ENCODE results near the gene SLC7A7. TPM values are rescaled to one million over a fixed set of nuclear protein-coding genes. Genes with fewer than 3 reads are reported as not detected.
"Not testable (repeated sequence)": the region's sequence is repeated elsewhere in the genome, so short reads cannot be mapped to it uniquely, and the experiment has no call there.

SLC7A7 gene
- total RNA-seq, 1 experiment from 2014 or later: 5.9 TPM

DNA sequence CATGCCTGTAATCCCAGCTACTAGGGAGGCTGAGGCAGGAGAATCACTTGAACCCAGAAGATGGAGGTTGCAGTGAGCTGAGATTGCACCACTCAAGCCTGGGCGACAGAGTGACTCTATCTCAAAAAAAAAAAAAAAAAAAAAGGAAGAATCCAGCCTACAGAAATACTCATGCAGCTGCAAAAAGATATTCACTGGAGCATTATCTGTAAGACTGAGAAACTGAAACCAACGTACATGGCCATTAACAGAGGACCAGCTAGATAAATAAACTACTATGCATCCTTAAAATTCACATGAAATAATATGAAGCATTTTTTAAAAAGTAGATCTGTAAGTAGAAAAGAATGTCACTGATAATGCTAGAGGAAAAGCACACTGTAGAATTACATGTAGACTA lies 3.5 kb downstream of the SLC7A7 start:
- H4K20me1 ChIP-seq (ENCODE audit: insufficient read depth): no peaks in the 10 kb centered on the region
- no peak overlapping the region for H3K4me2 ChIP-seq
- TF ChIP-seq EZH2 (IDR thresholded peaks at IDR 0.05; ENCODE audit: low read depth): no peak
- TF ChIP-seq, protein P1, sequence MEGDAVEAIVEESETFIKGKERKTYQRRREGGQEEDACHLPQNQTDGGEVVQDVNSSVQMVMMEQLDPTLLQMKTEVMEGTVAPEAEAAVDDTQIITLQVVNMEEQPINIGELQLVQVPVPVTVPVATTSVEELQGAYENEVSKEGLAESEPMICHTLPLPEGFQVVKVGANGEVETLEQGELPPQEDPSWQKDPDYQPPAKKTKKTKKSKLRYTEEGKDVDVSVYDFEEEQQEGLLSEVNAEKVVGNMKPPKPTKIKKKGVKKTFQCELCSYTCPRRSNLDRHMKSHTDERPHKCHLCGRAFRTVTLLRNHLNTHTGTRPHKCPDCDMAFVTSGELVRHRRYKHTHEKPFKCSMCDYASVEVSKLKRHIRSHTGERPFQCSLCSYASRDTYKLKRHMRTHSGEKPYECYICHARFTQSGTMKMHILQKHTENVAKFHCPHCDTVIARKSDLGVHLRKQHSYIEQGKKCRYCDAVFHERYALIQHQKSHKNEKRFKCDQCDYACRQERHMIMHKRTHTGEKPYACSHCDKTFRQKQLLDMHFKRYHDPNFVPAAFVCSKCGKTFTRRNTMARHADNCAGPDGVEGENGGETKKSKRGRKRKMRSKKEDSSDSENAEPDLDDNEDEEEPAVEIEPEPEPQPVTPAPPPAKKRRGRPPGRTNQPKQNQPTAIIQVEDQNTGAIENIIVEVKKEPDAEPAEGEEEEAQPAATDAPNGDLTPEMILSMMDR (conservative IDR thresholded peaks at IDR 0.05): no peak
- DNase-seq: no peak
- no peak overlapping the region for H3K4me3 ChIP-seq
- no peaks in the 10 kb centered on the region for H3K9me2 ChIP-seq (ENCODE audit: insufficient read depth)
- no peaks in the 10 kb centered on the region for H3K36me3 ChIP-seq (ENCODE audit: low read depth)
- H3K9me3 ChIP-seq (ENCODE audit: insufficient read depth, low read depth): no peaks in the 10 kb centered on the region
- peaks cover 22% of the 10 kb centered on the region for H3K4me1 ChIP-seq (replicated peaks; ENCODE audit: insufficient read depth)
- POLR2A ChIA-PET (ENCODE audit: unreplicated experiment): no interaction called here
- intact Hi-C loops (cut with micrococcal nuclease; ENCODE audit: unreplicated experiment): no loop called here
- no peak overlapping the region for H3K27ac ChIP-seq
- no peaks in the 10 kb centered on the region for H3K79me2 ChIP-seq (ENCODE audit: low read depth)
- H3F3A ChIP-seq (ENCODE audit: insufficient read depth, low read depth): peaks cover 5% of the 10 kb centered on the region; the same call in 1 of the 2 replicates
- CTCF ChIA-PET: interaction anchor here (0.5 to 0.6 kb wide), 2 partner anchors 40 to 46 kb away, joined by 3 read pairs; partner anchors contain the start of gene OXA1L
- no TSS peak for BruUV-seq (replicated peaks)
- no peaks in the 10 kb centered on the region for H3K27me3 ChIP-seq (ENCODE audit: insufficient read depth, low read depth)
- H2AFZ ChIP-seq: no peak overlapping the region

DNA sequence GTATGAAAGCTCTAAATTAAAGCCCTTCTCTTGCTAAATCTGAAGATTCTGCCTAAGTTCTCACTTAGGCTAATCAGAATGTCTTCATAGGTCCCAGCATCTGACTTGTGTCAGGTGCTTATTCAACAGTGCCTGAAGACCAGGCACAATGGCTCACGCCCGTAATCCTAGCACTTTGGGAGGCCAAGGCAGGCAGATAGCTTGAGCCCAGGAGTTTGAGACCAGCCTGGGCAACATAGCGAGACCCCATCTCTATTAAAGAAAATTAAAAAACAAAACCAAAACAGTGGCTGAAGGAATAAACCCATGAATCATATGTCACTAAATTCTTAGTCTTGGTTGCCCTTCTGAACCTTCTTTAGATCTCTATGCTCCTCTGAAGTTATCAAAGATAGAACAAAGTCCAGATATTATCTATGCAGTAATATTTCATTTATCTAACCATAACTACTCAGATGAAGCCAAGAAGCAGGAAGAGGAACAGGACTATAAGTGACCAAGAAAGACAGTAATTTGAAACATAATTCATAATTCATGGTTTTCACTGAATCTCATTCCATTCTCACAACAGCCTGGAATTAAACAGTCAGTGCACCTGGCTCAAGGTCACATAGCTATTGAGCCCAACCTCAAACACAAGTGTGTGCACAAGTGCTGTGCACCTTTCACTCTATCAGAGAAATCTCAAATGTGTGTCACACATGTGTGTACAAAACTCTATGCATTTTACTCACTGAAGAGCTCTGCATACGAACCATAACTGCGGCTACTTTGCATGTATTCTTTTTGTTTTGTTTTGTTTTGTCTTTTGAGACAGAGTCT lies 6.6 kb downstream of the SLC7A7 start:
- ChIA-PET CTCF (no interaction called here), POLR2A (ENCODE audit: unreplicated experiment) (interaction anchor here (0.7 kb wide), 1 partner anchor 511 kb away, joined by 9 read pairs; no protein-coding TSS in a partner anchor)
- Histone ChIP-seq H3F3A (ENCODE audit: insufficient read depth, low read depth) (peaks cover 5% of the 10 kb centered on the region; the same call in 1 of the 2 replicates), H4K20me1 (ENCODE audit: insufficient read depth) (no peaks in the 10 kb centered on the region), H3K27ac (no peak overlapping the region), H3K9me3 (ENCODE audit: insufficient read depth, low read depth) (no peaks in the 10 kb centered on the region), H3K36me3 (ENCODE audit: low read depth) (no peaks in the 10 kb centered on the region), H3K4me1 (replicated peaks; ENCODE audit: insufficient read depth) (peaks cover 19% of the 10 kb centered on the region), H2AFZ (no peak overlapping the region), H3K4me3 (no peak overlapping the region), H3K79me2 (ENCODE audit: low read depth) (no peaks in the 10 kb centered on the region), H3K4me2 (no peak overlapping the region), H3K27me3 (ENCODE audit: insufficient read depth, low read depth) (no peaks in the 10 kb centered on the region), H3K9me2 (ENCODE audit: insufficient read depth) (no peaks in the 10 kb centered on the region)
- BruUV-seq (replicated peaks): no TSS peak
- no peak for TF ChIP-seq EZH2 (IDR thresholded peaks at IDR 0.05; ENCODE audit: low read depth)
- TF ChIP-seq, protein P1 (conservative IDR thresholded peaks at IDR 0.05): no peak
- intact Hi-C loops (cut with micrococcal nuclease; ENCODE audit: unreplicated experiment): no loop called here
- DNase-seq: no peak

DNA sequence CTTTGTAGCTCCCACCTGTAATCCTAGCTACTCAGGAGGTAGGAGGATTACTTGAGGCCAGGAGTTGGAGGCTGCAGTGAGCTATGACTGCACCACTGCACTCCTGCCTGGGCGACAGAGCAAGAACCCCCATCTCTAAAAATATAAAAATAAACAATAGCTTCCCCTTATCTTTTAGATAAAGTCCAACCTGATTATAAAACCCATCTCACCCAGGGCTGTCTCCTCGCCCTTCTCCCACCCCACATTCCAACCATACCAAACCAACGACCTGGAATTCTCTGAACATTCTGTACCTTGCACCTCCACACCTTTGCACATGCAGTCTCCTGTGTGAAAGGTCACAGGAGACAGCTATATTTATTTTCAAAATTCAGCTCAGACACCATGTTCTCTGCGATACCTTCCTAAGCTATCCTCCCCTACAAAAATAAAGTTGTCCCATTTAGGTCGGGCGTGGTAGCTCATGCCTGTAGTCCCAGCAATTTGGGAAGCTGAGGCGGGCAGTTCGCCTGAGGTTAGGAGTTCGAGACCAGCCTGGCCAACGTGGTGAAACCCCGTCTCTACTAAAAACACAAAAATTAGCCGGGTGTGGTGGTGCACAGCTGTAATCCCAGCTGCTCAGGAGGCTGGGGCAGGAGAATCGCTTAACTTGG lies 7.7 kb downstream of the SLC7A7 start:
- no peaks in the 10 kb centered on the region for H3K9me2 ChIP-seq (ENCODE audit: insufficient read depth)
- TF ChIP-seq, protein P1 (conservative IDR thresholded peaks at IDR 0.05): no peak
- no peak for TF ChIP-seq EZH2 (IDR thresholded peaks at IDR 0.05; ENCODE audit: low read depth)
- no TSS peak for BruUV-seq (replicated peaks)
- H3K36me3 ChIP-seq (ENCODE audit: low read depth): no peaks in the 10 kb centered on the region
- H3F3A ChIP-seq (ENCODE audit: insufficient read depth, low read depth): peaks cover 5% of the 10 kb centered on the region; the same call in 1 of the 2 replicates
- H3K27ac ChIP-seq: peak overlapping the region; percentile 46
- no peak overlapping the region for H3K4me3 ChIP-seq
- H3K9me3 ChIP-seq (ENCODE audit: insufficient read depth, low read depth): no peaks in the 10 kb centered on the region
- intact Hi-C loops (cut with micrococcal nuclease; ENCODE audit: unreplicated experiment): no loop called here
- H3K4me1 ChIP-seq (replicated peaks; ENCODE audit: insufficient read depth): peaks cover 19% of the 10 kb centered on the region
- CTCF ChIA-PET: interaction anchor here (0.6 kb wide), 1 partner anchor 132 kb away, joined by 4 read pairs; no protein-coding TSS in a partner anchor
- H3K79me2 ChIP-seq (ENCODE audit: low read depth): no peaks in the 10 kb centered on the region
- peak overlapping the region; percentile 46; the same call in 1 of the 2 replicates for H2AFZ ChIP-seq
- DNase-seq: peak in 1 of 2 experiments; percentile 42
- H3K4me2 ChIP-seq: peak overlapping the region; percentile 43
- no peaks in the 10 kb centered on the region for H4K20me1 ChIP-seq (ENCODE audit: insufficient read depth)
- no peaks in the 10 kb centered on the region for H3K27me3 ChIP-seq (ENCODE audit: insufficient read depth, low read depth)
- POLR2A ChIA-PET (ENCODE audit: unreplicated experiment): interaction anchor here (0.6 to 0.8 kb wide), 4 partner anchors 17 to 264 kb away, joined by 3 to 16 read pairs (median 5); no protein-coding TSS in a partner anchor

DNA sequence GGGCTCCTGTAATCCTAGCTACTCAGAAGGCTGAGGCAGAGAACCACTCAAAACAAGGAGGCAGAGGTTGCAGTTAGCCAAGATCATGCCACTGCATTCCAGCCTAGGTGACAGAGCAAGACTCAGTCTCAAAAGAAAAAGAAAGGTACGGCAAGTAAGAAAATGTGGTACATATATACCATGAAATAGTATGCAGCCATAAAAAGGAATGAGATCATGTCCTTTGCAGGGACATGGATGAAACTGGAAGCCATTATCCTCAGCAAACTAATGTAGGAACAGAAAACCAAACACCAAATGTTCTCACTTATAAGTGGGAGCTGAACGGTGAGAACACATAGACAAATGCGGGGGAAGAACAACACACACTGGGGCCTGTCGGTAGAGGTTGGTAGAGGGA lies 10.0 kb downstream of the SLC7A7 start:
- not testable (repeated sequence) for BruUV-seq (replicated peaks); H4K20me1 ChIP-seq (ENCODE audit: insufficient read depth)

More for the DNA sequence above, 10.0 kb downstream of the SLC7A7 start:
- H3K27me3 ChIP-seq (ENCODE audit: insufficient read depth, low read depth); intact Hi-C loops (cut with micrococcal nuclease; ENCODE audit: unreplicated experiment); POLR2A ChIA-PET (ENCODE audit: unreplicated experiment); H3K4me2 ChIP-seq; H3K4me3 ChIP-seq; H2AFZ ChIP-seq; DNase-seq; CTCF ChIA-PET; H3K9me3 ChIP-seq (ENCODE audit: insufficient read depth, low read depth); H3K36me3 ChIP-seq (ENCODE audit: low read depth); H3F3A ChIP-seq (ENCODE audit: insufficient read depth, low read depth); H3K27ac ChIP-seq; H3K9me2 ChIP-seq (ENCODE audit: insufficient read depth); H3K79me2 ChIP-seq (ENCODE audit: low read depth): not testable (repeated sequence)
- peaks cover 19% of the 10 kb centered on the region for H3K4me1 ChIP-seq (replicated peaks; ENCODE audit: insufficient read depth)

Measured in PC-9 (cell line).